M059J (cell line): ENCODE measurements around the gene FDPS. TPM values are rescaled to one million over a fixed set of nuclear protein-coding genes. Genes with fewer than 3 reads are reported as not detected.

Experiments
- DNase-seq: peaks from one replicate; pipeline ENCODE4 v3.0.0-alpha.2; 2012; ENCODE audit warnings: low read depth
- total RNA-seq: library from RNA; depleted of rRNA; stranded (reverse); fragments of >200 nt; shearing (Covaris generic); gene quantifications from 2 replicates; pipeline ENCODE4 v1.2.3, GENCODE V29; 2014; rRNA removed

The FDPS gene
- total RNA-seq, 1 experiment from 2014 or later, result 262 TPM

DNA sequence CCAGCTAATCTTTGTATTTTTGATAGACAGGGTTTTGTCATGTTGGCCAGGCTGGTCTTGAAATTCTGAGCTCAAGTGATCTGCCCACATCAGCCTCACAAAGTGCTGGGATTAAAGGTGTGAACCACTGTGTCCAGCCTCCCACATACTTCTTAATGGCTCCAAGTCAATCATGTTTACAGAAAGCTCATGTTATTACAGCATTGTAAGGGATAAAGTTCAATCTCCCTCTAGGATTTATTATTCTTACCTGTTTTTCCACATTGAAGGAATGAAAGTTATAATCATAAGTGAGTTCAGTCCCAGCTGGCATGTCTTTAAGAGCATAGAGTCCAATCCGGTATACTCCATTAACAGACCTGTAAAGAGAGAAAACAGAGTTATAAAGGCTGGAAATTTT lies 51.4 kb downstream of the FDPS start:
- DNase-seq, result no peak

Other genes starting within 250 kb of the FDPS start
- 22.8 and 36.2 TPM in 2 replicates for gene EFNA4, start 245.1 kb upstream of the FDPS start, total RNA-seq
- gene EFNA3, start 230.0 kb upstream of the FDPS start, total RNA-seq, result 0.59 and 2.9 TPM in 2 replicates
- gene EFNA1, start 181.0 kb upstream of the FDPS start, total RNA-seq, result 15.1 and 17.9 TPM in 2 replicates
- 55.7 and 62.9 TPM in 2 replicates for gene SLC50A1, start 173.0 kb upstream of the FDPS start, total RNA-seq
- 88.4 and 175 TPM in 2 replicates for gene DPM3, start 168.3 kb upstream of the FDPS start, total RNA-seq
- 209 and 323 TPM in 2 replicates for gene KRTCAP2, start 135.6 kb upstream of the FDPS start, total RNA-seq
- gene TRIM46, start 135.0 kb upstream of the FDPS start, total RNA-seq, result 1.1 and 3.1 TPM in 2 replicates
- 10.0 and 12.7 TPM in 2 replicates for gene THBS3, start 101.0 kb upstream of the FDPS start, total RNA-seq
- 92.8 and 95.2 TPM in 2 replicates for gene MTX1, start 100.2 kb upstream of the FDPS start, total RNA-seq
- gene ENTREP3, start 53.4 kb upstream of the FDPS start, total RNA-seq, result 5.9 and 8.1 TPM in 2 replicates
- gene SCAMP3, start 46.5 kb upstream of the FDPS start, total RNA-seq, result 125 and 133 TPM in 2 replicates
- gene CLK2, start 35.4 kb upstream of the FDPS start, total RNA-seq, result 15.1 and 15.8 TPM in 2 replicates
- gene HCN3, start 31.4 kb upstream of the FDPS start, total RNA-seq, result 0.66 and 1.7 TPM in 2 replicates
- not detected in 2 replicates for gene PKLR, start 7.4 kb upstream of the FDPS start, total RNA-seq
- 49.0 and 52.9 TPM in 2 replicates for gene RUSC1, start 12.0 kb downstream of the FDPS start, total RNA-seq